H9 (cell line): ENCODE data around the gene IMMP2L. TPM values are rescaled to one million over a fixed set of nuclear protein-coding genes. Genes with fewer than 3 reads are reported as not detected.

Experiments
- DNase-seq: peaks from one replicate; pipeline ENCODE4 v3.0.0-alpha.2; 2017
- H2AFZ ChIP-seq: one replicate; pipeline ENCODE4 v1.6.1; 2013; ENCODE audit warnings: mild to moderate bottlenecking, low read length, control low read depth, moderate library complexity
- H2AK5ac ChIP-seq: 2 replicates; pipeline ENCODE4 v1.6.1; 2013; ENCODE audit warnings: low read length, control low read depth, mixed read lengths; ENCODE audit not compliant: insufficient read length
- H2BK120ac ChIP-seq: one replicate; pipeline ENCODE4 v1.6.1; 2013; ENCODE audit warnings: low read depth, mild to moderate bottlenecking, low read length, control low read depth, inconsistent platforms; ENCODE audit not compliant: poor library complexity, severe bottlenecking
- H2BK12ac ChIP-seq: 2 replicates; pipeline ENCODE4 v1.6.1; 2013; ENCODE audit warnings: low read length, control low read depth, mixed read lengths, low read depth; ENCODE audit not compliant: insufficient read length
- H2BK15ac ChIP-seq: 2 replicates; pipeline ENCODE4 v1.6.1; 2013; ENCODE audit warnings: low read depth, low read length, control low read depth
- H2BK20ac ChIP-seq: one replicate; pipeline ENCODE4 v1.6.1; 2013; ENCODE audit warnings: low read depth, mild to moderate bottlenecking, low read length, control low read depth, inconsistent platforms; ENCODE audit not compliant: poor library complexity, severe bottlenecking
- H2BK5ac ChIP-seq: 2 replicates; pipeline ENCODE4 v1.6.1; 2013; ENCODE audit warnings: low read length, control low read depth, mixed read lengths; ENCODE audit not compliant: insufficient read length
- H3K14ac ChIP-seq: 2 replicates; pipeline ENCODE4 v1.6.1; 2013; ENCODE audit warnings: low read length, control low read depth; ENCODE audit not compliant: insufficient read depth
- H3K18ac ChIP-seq: 2 replicates; pipeline ENCODE4 v1.6.1; 2013; ENCODE audit warnings: low read depth, mild to moderate bottlenecking, mixed read lengths, low read length, control low read depth; ENCODE audit not compliant: insufficient read length
- H3K23ac ChIP-seq: 2 replicates; pipeline ENCODE4 v1.6.1; 2013; ENCODE audit warnings: low read length, control low read depth, mixed read lengths, low read depth; ENCODE audit not compliant: insufficient read length
- H3K23me2 ChIP-seq: 2 replicates; pipeline ENCODE4 v1.6.1; 2013; ENCODE audit warnings: low read depth, mild to moderate bottlenecking, mixed read lengths, low read length, control low read depth; ENCODE audit not compliant: insufficient read length, poor library complexity, severe bottlenecking
- H3K27ac ChIP-seq: 2 replicates; pipeline ENCODE4 v1.5.1; 2013; ENCODE audit warnings: low read length, control low read depth, mixed read lengths, low read depth; ENCODE audit not compliant: insufficient read length
- H3K27me3 ChIP-seq: 2 replicates; pipeline ENCODE4 v1.6.1; 2013; ENCODE audit warnings: low read length, control low read depth, inconsistent platforms; ENCODE audit not compliant: insufficient read depth
- H3K4ac ChIP-seq: 2 replicates; pipeline ENCODE4 v1.6.1; 2013; ENCODE audit warnings: low read depth, mild to moderate bottlenecking, control low read depth, inconsistent platforms, low read length, moderate library complexity
- H3K4me1 ChIP-seq: 2 replicates; pipeline ENCODE4 v1.6.1; 2013; ENCODE audit warnings: low read length, control low read depth, inconsistent platforms; ENCODE audit not compliant: insufficient read depth
- H3K4me2 ChIP-seq: 2 replicates; pipeline ENCODE4 v1.6.1; 2013; ENCODE audit warnings: low read length, control low read depth, mixed read lengths; ENCODE audit not compliant: insufficient read length, insufficient read depth
- H3K56ac ChIP-seq: 2 replicates; pipeline ENCODE4 v1.6.1; 2013; ENCODE audit warnings: low read depth, mild to moderate bottlenecking, mixed read lengths, low read length, control low read depth; ENCODE audit not compliant: insufficient read length
- H3K79me1 ChIP-seq: 2 replicates; pipeline ENCODE4 v1.6.1; 2013; ENCODE audit warnings: low read depth, mild to moderate bottlenecking, moderate library complexity, low read length, control low read depth, inconsistent platforms; ENCODE audit not compliant: insufficient read depth, poor library complexity, severe bottlenecking
- H3K79me2 ChIP-seq: 2 replicates; pipeline ENCODE4 v1.6.1; 2013; ENCODE audit warnings: low read length, control low read depth, inconsistent platforms; ENCODE audit not compliant: insufficient read depth
- H3K9ac ChIP-seq: 2 replicates; pipeline ENCODE4 v1.6.1; 2013; ENCODE audit warnings: low read length, control low read depth, mixed read lengths; ENCODE audit not compliant: insufficient read length; ENCODE audit errors: extremely low read depth
- H3K9me3 ChIP-seq: one replicate; pipeline ENCODE4 v1.6.1; 2013; ENCODE audit warnings: low read depth, low read length, inconsistent platforms; ENCODE audit not compliant: control insufficient read depth
- H3T11ph ChIP-seq: one replicate; pipeline ENCODE4 v1.6.1; 2013; ENCODE audit warnings: mild to moderate bottlenecking, low read length, control low read depth, inconsistent platforms
- H4K20me1 ChIP-seq: one replicate; pipeline ENCODE4 v1.6.1; 2013; ENCODE audit not compliant: control insufficient read depth, insufficient read length, insufficient read depth
- H4K5ac ChIP-seq: 2 replicates; pipeline ENCODE4 v1.6.1; 2013; ENCODE audit warnings: low read depth, mild to moderate bottlenecking, mixed read lengths, low read length, control low read depth; ENCODE audit not compliant: insufficient read length
- H4K8ac ChIP-seq: replicated peaks from 2 replicates; pipeline ENCODE4 v1.6.1; 2013; ENCODE audit warnings: low read length, control low read depth, mixed read lengths, low read depth; ENCODE audit not compliant: insufficient read length
- H4K91ac ChIP-seq: 2 replicates; pipeline ENCODE4 v1.6.1; 2013; ENCODE audit warnings: low read depth, mild to moderate bottlenecking, moderate library complexity, mixed read lengths, low read length, control low read depth; ENCODE audit not compliant: insufficient read length
- H3K27ac Mint-ChIP-seq, 3 experiments: 2 replicates in 2 of 3; 3 replicates in 1 of 3; pipeline ENCODE4 v1.8.0; 2020 to 2021; ENCODE audit warnings: mixed read lengths in 3 of 3, mild to moderate bottlenecking in 1 of 3, moderate library complexity in 1 of 3
- H3K27me3 Mint-ChIP-seq: 2 replicates; pipeline ENCODE4 v1.8.0; 2021; ENCODE audit warnings: low read depth, mild to moderate bottlenecking, moderate library complexity, mixed read lengths
- H3K36me3 Mint-ChIP-seq, 3 experiments: 2 replicates in 2 of 3; 3 replicates in 1 of 3; pipeline ENCODE4 v1.8.0; 2020 to 2021; ENCODE audit warnings: low read depth in 3 of 3, mixed read lengths in 3 of 3; ENCODE audit not compliant: insufficient read depth in 1 of 3
- H3K4me1 Mint-ChIP-seq, 2 experiments: 2 replicates each; pipeline ENCODE4 v1.8.0; 2020; ENCODE audit warnings: mixed read lengths in 2 of 2
- H3K4me3 Mint-ChIP-seq, 2 experiments: 2 replicates in 1 of 2; 3 replicates in 1 of 2; pipeline ENCODE4 v1.8.0; 2020 to 2021; ENCODE audit warnings: mild to moderate bottlenecking in 2 of 2, mixed read lengths in 2 of 2, moderate library complexity in 1 of 2
- H3K9me3 Mint-ChIP-seq, 2 experiments: 2 replicates in 1 of 2; 3 replicates in 1 of 2; pipeline ENCODE4 v1.8.0; 2020; ENCODE audit warnings: mild to moderate bottlenecking in 2 of 2, mixed read lengths in 2 of 2, moderate library complexity in 1 of 2
- WGBS: extraction: QIAGEN DNeasy Blood & Tissue Kit; methylation state at CpG from one replicate; pipeline ENCODE4 v1.1.7; 2013; ENCODE audit warnings: missing lambda C conversion rate, low lambda C conversion rate, mixed read lengths; ENCODE audit not compliant: insufficient read length; ENCODE audit errors: extremely low coverage; 5-methylcytosine and 5-hydroxymethylcytosine counted together
- total RNA-seq: library from RNA; stranded (reverse); gene quantifications from 2 replicates; pipeline ENCODE4 v1.2.1, GENCODE V29; 2021
- TF ChIP-seq, protein P1 (sequence below): fragments of 200-600 bp; sonication (generic); conservative IDR thresholded peaks from 3 replicates; pipeline ENCODE4 v1.8.0; 2021; ENCODE audit warnings: antibody characterized with exemption, mild to moderate bottlenecking

Gene IMMP2L
- total RNA-seq, 1 experiment from 2014 or later: 14.7 TPM

DNA sequence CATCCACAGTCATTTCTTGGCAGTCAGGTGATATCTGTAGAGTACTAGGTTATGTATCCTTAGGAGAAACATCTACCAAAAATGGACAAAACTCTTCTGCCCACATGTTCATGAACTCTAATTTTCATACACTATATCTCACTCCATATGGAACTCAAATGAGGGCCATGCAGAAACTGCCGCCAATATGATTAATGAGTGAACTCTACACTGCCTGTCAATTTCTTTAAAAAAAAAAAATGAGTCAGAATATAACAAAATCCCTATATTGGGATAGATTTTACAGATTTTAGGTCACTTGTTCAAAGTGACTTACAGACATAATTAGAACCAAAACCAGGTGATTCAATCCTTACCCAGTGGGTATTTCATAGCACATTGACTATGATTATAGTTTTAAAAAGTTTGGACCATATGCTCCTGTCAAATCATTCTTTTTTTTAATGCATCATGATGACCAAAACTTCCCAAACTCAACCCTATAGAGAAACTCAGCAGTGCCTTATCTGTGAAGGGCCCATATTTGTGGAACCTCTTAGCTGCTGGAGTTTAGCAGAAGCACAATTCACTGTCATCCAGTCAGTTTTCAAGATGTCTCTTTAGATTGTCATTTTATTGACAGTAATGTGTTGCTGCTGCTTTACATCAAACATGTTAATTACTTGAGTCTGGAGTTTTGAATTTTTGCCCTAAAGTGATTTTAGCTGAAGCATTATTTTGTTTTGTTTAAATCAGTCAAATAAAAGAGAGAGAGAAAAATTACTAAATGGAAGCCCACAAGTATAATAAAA is 460.2 kb downstream of the IMMP2L start:
- no peak overlapping the region for H3K9ac ChIP-seq
- TF ChIP-seq, protein P1, sequence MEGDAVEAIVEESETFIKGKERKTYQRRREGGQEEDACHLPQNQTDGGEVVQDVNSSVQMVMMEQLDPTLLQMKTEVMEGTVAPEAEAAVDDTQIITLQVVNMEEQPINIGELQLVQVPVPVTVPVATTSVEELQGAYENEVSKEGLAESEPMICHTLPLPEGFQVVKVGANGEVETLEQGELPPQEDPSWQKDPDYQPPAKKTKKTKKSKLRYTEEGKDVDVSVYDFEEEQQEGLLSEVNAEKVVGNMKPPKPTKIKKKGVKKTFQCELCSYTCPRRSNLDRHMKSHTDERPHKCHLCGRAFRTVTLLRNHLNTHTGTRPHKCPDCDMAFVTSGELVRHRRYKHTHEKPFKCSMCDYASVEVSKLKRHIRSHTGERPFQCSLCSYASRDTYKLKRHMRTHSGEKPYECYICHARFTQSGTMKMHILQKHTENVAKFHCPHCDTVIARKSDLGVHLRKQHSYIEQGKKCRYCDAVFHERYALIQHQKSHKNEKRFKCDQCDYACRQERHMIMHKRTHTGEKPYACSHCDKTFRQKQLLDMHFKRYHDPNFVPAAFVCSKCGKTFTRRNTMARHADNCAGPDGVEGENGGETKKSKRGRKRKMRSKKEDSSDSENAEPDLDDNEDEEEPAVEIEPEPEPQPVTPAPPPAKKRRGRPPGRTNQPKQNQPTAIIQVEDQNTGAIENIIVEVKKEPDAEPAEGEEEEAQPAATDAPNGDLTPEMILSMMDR: no peak
- Mint-ChIP-seq H3K27ac (no peak overlapping the region), H3K36me3 (no peaks in the 10 kb centered on the region; a peak in 1 of 7 replicates), H3K27me3 (no peaks in the 10 kb centered on the region), H3K9me3 (no peaks in the 10 kb centered on the region), H3K4me3 (no peak overlapping the region), H3K4me1 (peaks cover 47 to 48% of the 10 kb centered on the region in 2 experiments)
- no peak overlapping the region for H2AFZ ChIP-seq
- no peak overlapping the region for H2AK5ac ChIP-seq
- H3K56ac ChIP-seq: no peak overlapping the region
- H3K4ac ChIP-seq: no peak overlapping the region
- no peak overlapping the region for H2BK15ac ChIP-seq
- H3T11ph ChIP-seq: no peak overlapping the region
- DNase-seq: no peak
- H3K18ac ChIP-seq: no peak overlapping the region
- H4K91ac ChIP-seq: no peak overlapping the region
- WGBS: no CpG with 5 or more reads among the region's 1 CpG
- H3K27me3 ChIP-seq: no peaks in the 10 kb centered on the region
- H4K20me1 ChIP-seq: no peaks in the 10 kb centered on the region
- H3K27ac ChIP-seq: no peak overlapping the region
- H4K8ac ChIP-seq: no peak overlapping the region
- H3K79me2 ChIP-seq: no peaks in the 10 kb centered on the region
- H4K5ac ChIP-seq: no peak overlapping the region
- H3K4me2 ChIP-seq: no peak overlapping the region
- no peak overlapping the region for H2BK20ac ChIP-seq
- no peak overlapping the region for H3K23ac ChIP-seq
- no peak overlapping the region for H3K14ac ChIP-seq
- no peak overlapping the region for H2BK120ac ChIP-seq
- no peaks in the 10 kb centered on the region for H3K23me2 ChIP-seq
- no peak overlapping the region for H2BK5ac ChIP-seq
- H2BK12ac ChIP-seq: no peak overlapping the region
- H3K4me1 ChIP-seq: no peaks in the 10 kb centered on the region; the same call in 1 of the 2 replicates
- H3K79me1 ChIP-seq: no peaks in the 10 kb centered on the region
- H3K9me3 ChIP-seq: no peaks in the 10 kb centered on the region
